Measurements from ENCODE around the gene EIF3D.
A peak's percentile ranks its signal among the peaks of the same experiment; 100 is the strongest.

DNA sequence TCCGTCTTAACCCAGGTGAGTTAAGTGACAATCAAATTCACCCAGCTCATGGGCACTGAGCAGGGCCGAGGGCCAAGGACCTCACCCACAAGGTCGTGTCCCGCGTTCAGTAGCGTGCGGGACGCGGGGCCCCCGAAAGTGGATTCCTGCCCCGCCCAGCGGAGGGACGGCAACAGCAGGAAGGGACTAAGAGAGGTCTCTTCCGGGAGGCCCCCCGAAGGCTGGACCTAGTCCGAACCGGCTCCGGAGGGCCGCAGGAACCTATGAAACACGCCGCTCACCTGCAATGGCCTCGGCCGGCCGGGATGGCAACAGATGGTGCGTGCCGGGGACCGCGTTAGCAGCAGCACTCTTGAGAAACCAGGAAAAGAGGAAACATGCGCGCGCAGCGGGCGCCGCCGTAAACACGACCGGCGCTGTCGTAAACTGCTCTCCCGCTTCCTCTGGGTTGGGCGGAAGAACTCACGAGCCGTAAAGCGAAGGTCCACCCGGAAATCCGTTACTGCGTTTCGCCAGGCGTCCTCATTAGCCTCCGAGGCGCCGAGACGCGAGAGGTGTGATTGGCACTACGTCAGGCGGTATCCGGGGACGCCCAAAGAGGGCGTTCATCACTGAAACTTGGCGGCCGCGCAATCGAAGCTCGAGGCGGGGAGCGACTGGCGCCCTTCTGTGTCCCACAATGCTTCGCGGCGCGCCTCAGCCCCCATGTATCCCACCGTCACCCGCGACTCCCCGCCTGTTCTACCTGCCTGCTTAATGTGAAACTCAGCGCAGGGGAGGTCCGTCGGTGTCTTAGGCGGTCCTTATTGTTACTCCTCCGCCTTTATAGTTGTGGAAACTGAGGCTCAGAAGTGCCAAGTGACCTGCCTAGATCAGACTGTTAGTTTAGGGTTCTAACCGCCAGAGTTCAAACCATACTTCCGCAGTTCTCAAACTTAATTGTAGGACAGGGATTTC, at the start of gene EIF3D:
- TF ChIP-seq, protein P1, sequence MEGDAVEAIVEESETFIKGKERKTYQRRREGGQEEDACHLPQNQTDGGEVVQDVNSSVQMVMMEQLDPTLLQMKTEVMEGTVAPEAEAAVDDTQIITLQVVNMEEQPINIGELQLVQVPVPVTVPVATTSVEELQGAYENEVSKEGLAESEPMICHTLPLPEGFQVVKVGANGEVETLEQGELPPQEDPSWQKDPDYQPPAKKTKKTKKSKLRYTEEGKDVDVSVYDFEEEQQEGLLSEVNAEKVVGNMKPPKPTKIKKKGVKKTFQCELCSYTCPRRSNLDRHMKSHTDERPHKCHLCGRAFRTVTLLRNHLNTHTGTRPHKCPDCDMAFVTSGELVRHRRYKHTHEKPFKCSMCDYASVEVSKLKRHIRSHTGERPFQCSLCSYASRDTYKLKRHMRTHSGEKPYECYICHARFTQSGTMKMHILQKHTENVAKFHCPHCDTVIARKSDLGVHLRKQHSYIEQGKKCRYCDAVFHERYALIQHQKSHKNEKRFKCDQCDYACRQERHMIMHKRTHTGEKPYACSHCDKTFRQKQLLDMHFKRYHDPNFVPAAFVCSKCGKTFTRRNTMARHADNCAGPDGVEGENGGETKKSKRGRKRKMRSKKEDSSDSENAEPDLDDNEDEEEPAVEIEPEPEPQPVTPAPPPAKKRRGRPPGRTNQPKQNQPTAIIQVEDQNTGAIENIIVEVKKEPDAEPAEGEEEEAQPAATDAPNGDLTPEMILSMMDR (IDR thresholded peaks at IDR 0.05) = no peak
- TF ChIP-seq ZBTB21 (CRISPR knock-in tag; IDR thresholded peaks at IDR 0.05; ENCODE audit: borderline replicate concordance) (no peak), NR1H2 (CRISPR knock-in tag; IDR thresholded peaks at IDR 0.05) (no peak), ZNF263 (CRISPR knock-in tag; IDR thresholded peaks at IDR 0.05; ENCODE audit: low read depth) (no peak), ETV6 (CRISPR knock-in tag; IDR thresholded peaks at IDR 0.05) (peak; percentile 97), ZNF138 (CRISPR knock-in tag; conservative IDR thresholded peaks at IDR 0.05) (no peak), TEAD4 (CRISPR knock-in tag; IDR thresholded peaks at IDR 0.05) (peak; percentile 70; the same call in 1 of the 2 replicates), ZNF423 (CRISPR knock-in tag; IDR thresholded peaks at IDR 0.05) (no peak), CREB1 (CRISPR knock-in tag; IDR thresholded peaks at IDR 0.05) (0 out of 2 replicates have a peak, but pooled peaks have one; percentile 7), NR2C2 (CRISPR knock-in tag; IDR thresholded peaks at IDR 0.05) (no peak), NFE2L1 (CRISPR knock-in tag; IDR thresholded peaks at IDR 0.05) (no peak), JAZF1 (CRISPR knock-in tag; IDR thresholded peaks at IDR 0.05) (no peak)
- TF ChIP-seq, protein P2, sequence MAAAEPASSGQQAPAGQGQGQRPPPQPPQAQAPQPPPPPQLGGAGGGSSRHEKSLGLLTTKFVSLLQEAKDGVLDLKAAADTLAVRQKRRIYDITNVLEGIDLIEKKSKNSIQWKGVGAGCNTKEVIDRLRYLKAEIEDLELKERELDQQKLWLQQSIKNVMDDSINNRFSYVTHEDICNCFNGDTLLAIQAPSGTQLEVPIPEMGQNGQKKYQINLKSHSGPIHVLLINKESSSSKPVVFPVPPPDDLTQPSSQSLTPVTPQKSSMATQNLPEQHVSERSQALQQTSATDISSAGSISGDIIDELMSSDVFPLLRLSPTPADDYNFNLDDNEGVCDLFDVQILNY (CRISPR knock-in tag; IDR thresholded peaks at IDR 0.05) = peak; percentile 79

Data from WTC11 (cell line).